ENCODE data around the gene MYOCOS. TPM values are rescaled to one million over a fixed set of nuclear protein-coding genes. Genes with fewer than 3 reads are reported as not detected.
A peak's percentile ranks its signal among the peaks of the same experiment; 100 is the strongest.
"Not testable (repeated sequence)": the region's sequence is repeated elsewhere in the genome, so short reads cannot be mapped to it uniquely, and the experiment has no call there.

Gene MYOCOS
- total RNA-seq, 1 donor from 2014 or later = not detected

GRCh38 chr1:171652234-171652822 is 30.3 kb downstream of the MYOCOS start, which contains the start of gene MYOC:
Gene MYOC, minus strand, starts transcription at chr1:171652688. Its CDS starts 77 bp downstream, at chr1:171652611.
- DNase-seq (ENCODE audit: low read depth) = no peak
- no peak for TF ChIP-seq CTCF (conservative IDR thresholded peaks at IDR 0.05; ENCODE audit: low read depth, low read length)
- H3K4me3 ChIP-seq (ENCODE audit: low read depth, low read length) = no peak within 1 kb of the TSS

- no peak for TF ChIP-seq CTCF (conservative IDR thresholded peaks at IDR 0.05; ENCODE audit: low read depth, low read length)
- no peak overlapping the region for H3K4me3 ChIP-seq (ENCODE audit: low read depth, low read length)
- no peak for DNase-seq (ENCODE audit: low read depth)
Measured at GRCh38 chr1:171653796-171654195, 31.8 kb downstream of the MYOCOS start.

- H3K4me3 ChIP-seq (ENCODE audit: low read depth, low read length) = no peak overlapping the region
- no peak for TF ChIP-seq CTCF (conservative IDR thresholded peaks at IDR 0.05; ENCODE audit: low read depth, low read length)
- DNase-seq (ENCODE audit: low read depth) = peak; percentile 52
Measured at GRCh38 chr1:171654201-171654941, 32.3 kb downstream of the MYOCOS start.

GRCh38 chr1:171654942-171655745 is 33.1 kb downstream of the MYOCOS start:
- no peak for DNase-seq (ENCODE audit: low read depth)
- no peak overlapping the region for H3K4me3 ChIP-seq (ENCODE audit: low read depth, low read length)
- peak; percentile 64 for TF ChIP-seq CTCF (conservative IDR thresholded peaks at IDR 0.05; ENCODE audit: low read depth, low read length)

GRCh38 chr1:171655746-171656116 is 33.7 kb downstream of the MYOCOS start:
- no peak for TF ChIP-seq CTCF (conservative IDR thresholded peaks at IDR 0.05; ENCODE audit: low read depth, low read length)
- DNase-seq (ENCODE audit: low read depth) = no peak
- no peak overlapping the region for H3K4me3 ChIP-seq (ENCODE audit: low read depth, low read length)

- DNase-seq (ENCODE audit: low read depth); H3K4me3 ChIP-seq (ENCODE audit: low read depth, low read length): not testable (repeated sequence)
Measured at GRCh38 chr1:171656206-171656605, 34.2 kb downstream of the MYOCOS start.

GRCh38 chr1:171661076-171661650 is 39.1 kb downstream of the MYOCOS start:
- H3K4me3 ChIP-seq (ENCODE audit: low read depth, low read length) = no peak overlapping the region
- no peak for TF ChIP-seq CTCF (conservative IDR thresholded peaks at IDR 0.05; ENCODE audit: low read depth, low read length)
- DNase-seq (ENCODE audit: low read depth) = no peak

Measured in epithelial cell of proximal tubule (primary cell).